ES-I3 (cell line): ENCODE data around the gene TPSG1.
"Not testable (repeated sequence)": the region's sequence is repeated elsewhere in the genome, so short reads cannot be mapped to it uniquely, and the experiment has no call there.

Experiments used
- H3K36me3 ChIP-seq: 2 replicates; pipeline ENCODE4 v1.6.1; 2013; ENCODE audit warnings: mild to moderate bottlenecking, low read length, control low read depth, moderate library complexity; ENCODE audit not compliant: insufficient read depth
- H3K4me1 ChIP-seq: 2 replicates; pipeline ENCODE4 v1.6.1; 2013; ENCODE audit warnings: mild to moderate bottlenecking, control low read depth, low read length; ENCODE audit not compliant: insufficient read depth
- H3K9ac ChIP-seq: 2 replicates; pipeline ENCODE4 v1.6.1; 2013; ENCODE audit warnings: low read depth, mild to moderate bottlenecking, low read length, moderate library complexity
- H3K9me3 ChIP-seq: 2 replicates; pipeline ENCODE4 v1.6.1; 2013; ENCODE audit warnings: mild to moderate bottlenecking, low read length, moderate library complexity; ENCODE audit not compliant: control insufficient read depth, insufficient read depth

TPSG1 gene

GRCh38 chr16:1193143-1193824 is 31.8 kb downstream of the TPSG1 start:
- no peaks in the 10 kb centered on the region for H3K36me3 ChIP-seq
- H3K9ac ChIP-seq, result no peak overlapping the region
- H3K4me1 ChIP-seq, result no peaks in the 10 kb centered on the region; the same call in 1 of the 2 replicates
- no peaks in the 10 kb centered on the region for H3K9me3 ChIP-seq

GRCh38 chr16:1192384-1193073 is 32.5 kb downstream of the TPSG1 start:
- no peaks in the 10 kb centered on the region for H3K9me3 ChIP-seq
- H3K4me1 ChIP-seq, result no peaks in the 10 kb centered on the region; the same call in 1 of the 2 replicates
- H3K9ac ChIP-seq, result no peak overlapping the region
- H3K36me3 ChIP-seq, result no peaks in the 10 kb centered on the region

GRCh38 chr16:1190789-1191188 is 34.3 kb downstream of the TPSG1 start:
- not testable (repeated sequence) for H3K4me1 ChIP-seq, H3K36me3 ChIP-seq, H3K9ac ChIP-seq, H3K9me3 ChIP-seq

- no peaks in the 10 kb centered on the region for H3K9me3 ChIP-seq
- no peak overlapping the region for H3K9ac ChIP-seq
- no peaks in the 10 kb centered on the region for H3K36me3 ChIP-seq
- H3K4me1 ChIP-seq, result no peaks in the 10 kb centered on the region; the same call in 1 of the 2 replicates
Measured at GRCh38 chr16:1189455-1189854, 35.6 kb downstream of the TPSG1 start.

GRCh38 chr16:1188432-1189189 is 36.5 kb downstream of the TPSG1 start:
- no peak overlapping the region for H3K9ac ChIP-seq

GRCh38 chr16:1185460-1186207 is 39.4 kb downstream of the TPSG1 start:
- not testable (repeated sequence) for H3K9me3 ChIP-seq, H3K9ac ChIP-seq, H3K4me1 ChIP-seq, H3K36me3 ChIP-seq

More at GRCh38 chr16:1188432-1189189, 36.5 kb downstream of the TPSG1 start:
- no peaks in the 10 kb centered on the region for H3K4me1 ChIP-seq
- no peaks in the 10 kb centered on the region for H3K36me3 ChIP-seq
- H3K9me3 ChIP-seq, result no peaks in the 10 kb centered on the region

- no peaks in the 10 kb centered on the region; the same call in 1 of the 2 replicates for H3K4me1 ChIP-seq
- no peaks in the 10 kb centered on the region for H3K9me3 ChIP-seq
- no peaks in the 10 kb centered on the region for H3K36me3 ChIP-seq
- no peak overlapping the region for H3K9ac ChIP-seq
Measured at GRCh38 chr16:1184980-1185379, 40.1 kb downstream of the TPSG1 start.

- Histone ChIP-seq H3K9ac (no peak overlapping the region), H3K9me3 (no peaks in the 10 kb centered on the region), H3K4me1 (no peaks in the 10 kb centered on the region; the same call in 1 of the 2 replicates), H3K36me3 (no peaks in the 10 kb centered on the region)
Measured at GRCh38 chr16:1184156-1184868, 40.8 kb downstream of the TPSG1 start.

GRCh38 chr16:1182950-1183907 is 41.8 kb downstream of the TPSG1 start:
- Histone ChIP-seq H3K36me3 (no peaks in the 10 kb centered on the region), H3K9me3 (no peaks in the 10 kb centered on the region), H3K9ac (no peak overlapping the region), H3K4me1 (no peaks in the 10 kb centered on the region; the same call in 1 of the 2 replicates)

- Histone ChIP-seq H3K9me3 (no peaks in the 10 kb centered on the region), H3K9ac (no peak overlapping the region), H3K4me1 (no peaks in the 10 kb centered on the region; the same call in 1 of the 2 replicates), H3K36me3 (no peaks in the 10 kb centered on the region)
Measured at GRCh38 chr16:1182316-1182671, 42.8 kb downstream of the TPSG1 start.

- Histone ChIP-seq H3K36me3 (no peaks in the 10 kb centered on the region), H3K9ac (no peak overlapping the region), H3K4me1 (no peaks in the 10 kb centered on the region; the same call in 1 of the 2 replicates), H3K9me3 (no peaks in the 10 kb centered on the region)
Measured at GRCh38 chr16:1181404-1182315, 43.4 kb downstream of the TPSG1 start.
